ENCODE data around the gene POLR2B. TPM values are rescaled to one million over a fixed set of nuclear protein-coding genes. Genes with fewer than 3 reads are reported as not detected.
"Not testable (repeated sequence)": the region's sequence is repeated elsewhere in the genome, so short reads cannot be mapped to it uniquely, and the experiment has no call there.

POLR2B gene
- polyA plus RNA-seq, 4 donors, result 94.0 to 119 (median 107) TPM

DNA sequence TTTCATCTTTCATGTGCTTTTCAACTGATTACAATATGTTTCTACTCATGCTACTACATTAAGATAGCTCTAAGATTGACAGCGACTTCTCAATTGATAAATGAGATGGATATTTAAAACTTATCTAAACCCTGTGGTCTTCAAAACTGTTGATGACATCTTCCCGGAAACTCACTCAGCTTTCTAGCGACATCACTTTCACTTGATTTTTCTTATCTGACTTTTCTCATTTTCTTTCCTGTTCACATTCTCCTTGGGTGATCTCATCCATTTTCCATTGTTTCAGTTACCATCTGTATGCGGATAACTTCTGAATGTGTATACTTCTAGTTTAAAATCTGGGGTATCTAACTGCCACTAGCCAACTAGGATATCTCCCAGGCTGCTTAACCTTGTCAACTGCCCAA lies 3.1 kb downstream of the POLR2B start:
- DNase-seq (ENCODE audit: low read depth in 4 of 4, low spot score in 2 of 4), result no peak

DNA sequence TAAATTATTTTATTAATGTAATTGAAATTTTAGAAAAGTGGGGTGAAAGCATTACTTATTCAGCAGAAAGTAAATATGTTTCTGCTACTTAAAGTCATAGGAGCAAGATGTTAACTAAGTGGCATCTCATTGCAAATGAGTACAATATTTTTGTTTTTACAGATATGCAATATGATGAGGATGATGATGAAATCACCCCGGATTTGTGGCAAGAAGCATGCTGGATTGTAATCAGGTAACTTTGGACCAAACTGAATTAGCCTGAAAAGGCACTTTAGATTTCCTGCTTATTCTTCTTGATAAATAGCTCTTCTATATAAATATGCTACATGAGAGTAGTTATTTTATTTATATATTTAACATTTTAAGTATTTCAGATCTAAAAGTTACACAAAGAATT lies 7.5 kb downstream of the POLR2B start:
- DNase-seq (ENCODE audit: low read depth in 4 of 4, low spot score in 2 of 4), result no peak

DNA sequence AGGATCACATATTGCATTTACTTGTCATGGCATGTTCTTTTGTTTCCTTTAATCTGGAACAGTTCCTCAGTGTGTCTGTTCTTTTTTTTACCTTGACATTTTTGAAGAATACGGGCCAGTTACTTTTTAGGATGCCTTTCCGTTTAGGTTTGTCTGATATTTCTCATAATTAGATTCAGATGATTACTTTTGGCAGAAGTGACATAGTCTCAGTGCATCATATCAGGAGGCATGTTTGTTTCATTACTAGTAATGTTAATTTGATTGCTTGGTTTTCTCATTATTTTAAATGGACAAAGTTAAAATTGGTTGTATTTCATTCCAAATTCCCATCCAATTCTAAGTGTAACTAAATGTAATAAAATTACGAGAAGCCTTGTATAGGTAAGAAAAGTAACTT lies 8.3 kb downstream of the POLR2B start:
- DNase-seq (ENCODE audit: low read depth in 4 of 4, low spot score in 2 of 4), result no peak

DNA sequence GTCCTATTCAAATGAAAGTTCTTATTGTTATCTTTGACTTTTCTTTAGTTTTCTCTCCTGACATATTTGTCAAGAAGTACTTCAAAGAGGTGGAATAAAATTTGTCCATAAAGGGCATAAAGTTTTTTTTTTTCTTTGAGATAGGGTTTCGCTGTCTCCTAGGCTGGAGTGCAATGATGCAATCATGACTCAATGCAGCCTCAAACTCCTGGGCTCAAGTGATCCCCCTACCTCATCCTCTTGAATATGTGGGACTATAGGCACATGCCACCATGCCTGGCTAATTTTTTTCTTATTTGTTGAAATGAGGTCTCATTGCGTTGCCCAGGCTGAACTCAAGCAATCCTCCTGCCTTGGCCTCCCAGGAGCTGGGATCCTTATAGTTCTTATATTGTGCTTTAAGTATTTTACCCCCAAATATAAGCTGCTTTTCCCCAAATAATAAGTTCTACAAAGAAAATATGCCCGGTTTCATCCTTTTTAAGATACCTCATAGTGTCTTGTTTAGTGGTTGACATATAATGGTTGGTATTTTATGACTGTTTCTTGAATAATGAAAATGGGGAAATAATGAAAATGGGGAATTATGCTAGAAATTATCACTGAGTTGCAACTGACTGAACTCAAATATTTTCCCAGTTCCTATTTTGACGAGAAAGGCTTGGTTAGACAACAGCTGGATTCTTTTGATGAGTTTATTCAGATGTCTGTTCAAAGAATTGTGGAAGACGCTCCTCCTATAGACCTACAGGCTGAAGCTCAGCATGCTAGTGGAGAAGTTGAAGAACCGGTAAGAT lies 11.6 kb downstream of the POLR2B start:
- no peak for DNase-seq (ENCODE audit: low read depth in 4 of 4, low spot score in 2 of 4)

DNA sequence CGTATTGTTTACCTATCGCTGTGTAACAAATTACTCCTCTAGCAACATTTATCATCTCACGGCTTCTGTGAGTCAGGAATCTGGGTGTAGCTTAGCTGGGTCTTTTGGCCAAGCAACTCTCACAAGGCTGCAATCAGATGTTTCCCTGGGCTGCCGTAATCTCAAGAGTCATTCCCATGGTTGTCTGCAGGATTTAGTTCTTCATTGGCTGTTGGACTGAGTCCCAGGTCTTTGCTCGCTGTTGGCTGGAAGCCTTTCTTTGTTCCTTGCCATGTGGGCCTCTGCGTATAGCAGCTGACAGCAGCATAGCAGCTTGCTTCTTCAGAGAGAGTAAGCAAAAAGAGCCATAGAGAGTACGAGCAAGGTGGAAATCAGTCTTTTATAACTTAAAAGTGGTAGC lies 16.8 kb downstream of the POLR2B start:
- DNase-seq (ENCODE audit: low read depth in 4 of 4, low spot score in 2 of 4), result no peak

DNA sequence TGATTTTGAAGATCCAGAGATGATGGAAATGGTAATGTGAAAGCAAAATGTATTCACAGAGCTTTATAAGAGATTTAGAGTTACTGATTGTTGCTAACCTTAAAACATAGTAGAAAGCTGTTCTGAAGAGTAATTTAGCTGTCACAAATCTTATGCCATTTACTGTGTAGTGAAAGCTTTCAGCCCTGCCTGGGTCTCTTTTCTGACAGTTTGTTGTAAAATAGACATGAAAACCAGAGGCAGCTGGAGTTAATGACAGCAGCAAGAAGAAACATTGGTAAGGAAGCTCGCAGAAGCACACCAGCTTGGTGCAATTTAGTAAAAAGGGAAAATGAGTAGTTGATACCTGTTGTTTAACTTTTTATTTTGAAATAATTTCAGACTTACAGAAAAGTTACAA lies 21.1 kb downstream of the POLR2B start:
- DNase-seq (ENCODE audit: low read depth in 4 of 4, low spot score in 2 of 4), result no peak

DNA sequence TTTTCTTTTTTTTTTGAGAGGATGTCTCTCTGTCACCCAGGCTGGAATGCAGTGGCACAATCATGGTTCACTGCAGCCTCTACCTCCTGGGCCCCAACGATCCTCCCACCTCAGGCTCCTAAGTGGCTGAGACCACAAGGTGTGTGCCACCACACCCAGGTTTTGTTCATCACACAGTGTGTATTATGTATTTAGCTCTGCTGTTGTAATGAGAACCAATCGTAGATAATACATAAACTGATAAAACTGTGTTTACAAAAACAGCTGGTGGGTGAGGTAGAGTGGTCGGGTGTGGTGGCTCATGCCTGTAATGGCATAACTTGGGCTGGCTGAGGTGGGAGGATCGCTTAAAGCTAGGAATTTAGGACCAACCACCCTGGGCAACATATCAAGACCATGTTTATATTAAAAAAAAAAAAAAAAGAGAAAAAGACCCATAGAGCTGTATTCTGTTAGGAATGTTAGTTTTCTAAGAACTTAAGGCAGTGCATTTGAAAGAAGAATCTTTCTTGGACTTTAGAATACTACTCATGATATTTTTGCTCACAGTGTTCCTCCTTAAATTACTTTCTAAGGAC lies 34.9 kb downstream of the POLR2B start:
- no peak for DNase-seq (ENCODE audit: low read depth in 4 of 4, low spot score in 2 of 4)

DNA sequence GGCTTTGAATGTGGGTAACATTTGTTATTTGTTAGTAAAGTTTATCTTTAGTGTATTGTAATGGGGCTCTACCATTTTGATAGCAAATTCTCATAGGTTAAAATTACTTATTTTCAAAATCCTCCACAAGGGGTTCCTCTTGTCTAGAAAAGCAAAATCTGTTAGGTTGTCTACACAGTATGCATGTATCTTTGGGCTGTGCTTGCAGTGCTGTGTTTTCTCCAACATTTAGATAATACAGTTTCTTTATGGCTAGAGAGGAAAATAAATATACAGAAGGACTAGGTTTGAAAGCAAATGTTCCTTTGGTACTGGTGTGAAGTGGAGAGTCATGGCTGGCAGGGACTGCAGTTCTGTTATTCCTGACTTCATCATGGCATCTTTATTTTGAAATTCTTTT lies 40.3 kb downstream of the POLR2B start:
- DNase-seq (ENCODE audit: low read depth in 4 of 4, low spot score in 2 of 4), result no peak

DNA sequence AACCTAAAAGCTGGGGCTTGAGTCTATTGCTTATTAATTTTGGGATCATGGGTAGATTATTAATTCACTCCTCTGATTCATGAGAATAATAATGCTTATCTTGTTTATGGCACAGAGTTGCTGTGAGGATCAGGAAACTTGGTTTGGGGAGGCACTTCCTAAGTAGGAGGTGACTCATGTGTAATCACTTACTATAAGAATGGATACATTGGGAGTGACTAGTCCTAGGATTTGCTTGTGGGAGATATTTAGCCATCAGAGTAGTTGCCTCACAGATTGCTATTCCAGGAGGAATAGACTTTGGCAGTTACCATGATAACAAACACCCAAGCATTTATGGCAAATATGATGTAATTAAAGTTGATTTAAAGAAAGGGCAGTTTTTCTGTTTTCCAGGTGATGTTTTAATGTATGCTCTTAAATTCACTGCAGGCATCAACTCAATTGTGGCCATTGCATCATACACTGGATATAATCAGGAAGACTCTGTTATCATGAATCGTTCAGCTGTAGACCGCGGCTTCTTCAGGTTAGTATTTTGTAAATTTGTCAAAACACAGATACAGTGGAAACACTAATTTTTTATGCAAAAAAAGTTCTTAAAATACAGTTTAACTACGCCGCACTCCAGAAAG lies 41.9 kb downstream of the POLR2B start:
- DNase-seq (ENCODE audit: low read depth in 4 of 4, low spot score in 2 of 4), result no peak

DNA sequence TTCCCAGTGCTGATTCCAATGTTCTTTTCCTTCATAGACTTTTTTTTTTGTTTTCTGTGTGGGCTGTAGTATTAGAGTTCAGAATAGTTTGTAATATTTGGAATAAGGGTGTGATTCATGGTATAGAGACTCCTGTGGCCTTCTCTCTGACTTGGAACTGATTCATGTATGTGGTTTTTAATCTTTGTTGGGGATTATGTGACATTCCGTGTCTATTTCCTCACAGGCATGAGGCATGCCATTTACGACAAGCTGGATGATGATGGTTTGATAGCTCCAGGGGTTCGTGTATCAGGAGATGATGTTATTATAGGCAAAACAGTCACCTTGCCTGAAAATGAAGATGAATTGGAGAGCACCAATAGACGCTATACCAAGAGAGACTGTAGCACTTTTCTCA lies 44.4 kb downstream of the POLR2B start:
- no peak for DNase-seq (ENCODE audit: low read depth in 4 of 4, low spot score in 2 of 4)

DNA sequence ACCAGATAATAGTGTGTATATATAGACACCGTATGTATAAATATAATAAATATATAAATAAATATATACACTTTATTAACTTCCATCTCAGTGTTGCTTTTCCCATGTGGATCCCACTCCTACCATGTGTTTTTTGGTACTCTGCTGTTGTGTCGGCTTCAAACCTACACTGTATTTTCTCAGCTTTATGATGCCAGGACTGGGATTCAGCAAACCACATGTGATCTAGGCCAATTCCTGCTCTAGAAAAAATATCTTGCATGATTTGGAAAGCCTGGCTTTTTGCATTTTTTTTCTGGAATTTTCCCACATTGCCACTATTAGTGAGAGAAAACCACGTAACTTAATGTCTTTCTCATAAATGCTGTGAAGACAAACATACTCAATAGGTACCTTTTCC lies 55.8 kb downstream of the POLR2B start:
- DNase-seq (ENCODE audit: low read depth in 4 of 4, low spot score in 2 of 4), result no peak

DNA sequence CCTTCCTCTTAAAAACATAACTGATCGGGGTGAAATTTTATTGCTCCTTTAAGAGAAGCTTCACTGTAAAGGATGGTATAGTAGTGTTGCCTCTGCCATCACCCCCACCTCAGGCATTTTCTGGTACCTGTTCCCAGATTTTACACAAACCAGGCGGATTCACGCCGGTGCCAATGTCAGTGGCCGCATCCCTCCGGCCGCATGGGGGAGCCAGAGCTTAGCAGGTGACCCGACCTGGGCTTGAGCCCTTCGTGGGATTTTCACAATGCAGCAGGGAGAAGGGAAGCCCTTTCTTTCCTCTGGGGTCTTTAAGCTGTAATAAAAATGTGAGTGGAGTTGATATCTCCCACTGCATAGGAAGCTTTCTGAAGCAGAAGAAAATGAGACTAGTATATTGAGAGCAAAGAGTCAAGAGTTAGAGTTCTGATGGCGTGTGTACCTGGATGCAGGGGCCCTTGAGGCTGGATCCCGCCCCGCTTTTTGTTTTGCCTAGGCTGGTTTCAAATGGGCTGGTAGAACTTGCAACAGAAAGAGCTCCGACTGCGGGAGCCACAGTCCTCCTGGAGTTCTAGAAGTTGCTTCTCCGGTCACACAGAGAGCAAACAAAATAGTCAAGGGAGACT lies 59.4 kb downstream of the POLR2B start:
- DNase-seq (ENCODE audit: low read depth in 4 of 4, low spot score in 2 of 4), result peak in 1 of 4 donors; percentile 59

DNA sequence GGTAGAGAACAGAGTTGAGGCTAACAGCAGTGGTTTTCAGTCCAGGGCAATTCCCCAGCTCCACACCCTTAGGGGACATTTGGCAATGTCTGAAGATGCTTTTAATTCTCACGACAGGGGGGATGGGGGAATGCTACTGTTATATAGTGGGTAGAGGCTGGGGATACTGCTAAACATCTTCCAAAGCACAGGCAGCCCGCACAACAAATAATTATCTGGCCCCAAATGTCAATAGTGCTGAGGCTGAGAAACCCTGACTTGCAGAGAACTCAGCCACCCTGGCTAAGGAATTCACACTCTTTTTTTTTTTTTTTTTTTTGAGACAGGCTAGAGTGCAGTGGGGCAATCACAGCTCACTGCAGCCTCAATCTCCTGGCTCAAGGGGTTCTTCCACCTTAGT lies 60.6 kb downstream of the POLR2B start:
- DNase-seq (ENCODE audit: low read depth in 4 of 4, low spot score in 2 of 4), result no peak

DNA sequence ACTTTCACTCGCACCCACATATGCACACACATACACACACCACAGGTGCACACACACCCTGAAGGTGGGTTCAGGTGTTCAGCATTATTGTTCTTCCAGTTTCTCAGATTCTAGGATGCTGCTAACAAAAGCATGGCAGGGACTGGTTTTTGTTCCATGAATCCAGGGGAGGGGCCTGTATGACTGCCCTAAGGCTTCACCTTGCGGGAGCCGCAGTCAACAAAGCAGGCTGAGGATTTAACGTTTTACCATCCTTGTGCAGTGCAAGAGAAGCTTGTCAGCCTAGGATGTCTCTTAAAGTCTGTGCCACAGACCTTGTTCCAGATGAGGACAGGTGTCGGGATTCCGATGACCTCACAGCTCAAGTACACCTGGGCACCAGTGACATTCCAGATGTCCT lies 61.8 kb downstream of the POLR2B start:
- no peak for DNase-seq (ENCODE audit: low read depth in 4 of 4, low spot score in 2 of 4)

DNA sequence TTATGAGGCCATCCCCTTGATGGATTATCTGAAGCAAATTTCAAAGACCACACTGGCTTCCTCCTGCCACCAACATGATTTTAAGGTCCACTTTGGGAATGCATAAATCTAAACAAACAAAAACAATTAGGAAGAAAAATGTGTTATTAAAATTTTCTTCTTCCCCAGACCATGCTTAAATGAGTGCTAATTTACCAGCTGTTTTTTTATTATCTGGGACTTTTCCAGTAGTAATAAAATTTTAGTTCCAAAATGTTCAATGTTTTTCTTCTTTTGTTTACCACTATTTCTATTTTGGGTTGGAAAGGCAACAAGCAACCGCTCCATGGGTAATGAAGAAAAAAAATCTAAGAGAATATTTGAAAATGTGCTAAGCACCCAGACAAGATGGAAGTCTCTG lies 62.3 kb downstream of the POLR2B start:
- DNase-seq (ENCODE audit: low read depth in 4 of 4, low spot score in 2 of 4), result no peak

DNA sequence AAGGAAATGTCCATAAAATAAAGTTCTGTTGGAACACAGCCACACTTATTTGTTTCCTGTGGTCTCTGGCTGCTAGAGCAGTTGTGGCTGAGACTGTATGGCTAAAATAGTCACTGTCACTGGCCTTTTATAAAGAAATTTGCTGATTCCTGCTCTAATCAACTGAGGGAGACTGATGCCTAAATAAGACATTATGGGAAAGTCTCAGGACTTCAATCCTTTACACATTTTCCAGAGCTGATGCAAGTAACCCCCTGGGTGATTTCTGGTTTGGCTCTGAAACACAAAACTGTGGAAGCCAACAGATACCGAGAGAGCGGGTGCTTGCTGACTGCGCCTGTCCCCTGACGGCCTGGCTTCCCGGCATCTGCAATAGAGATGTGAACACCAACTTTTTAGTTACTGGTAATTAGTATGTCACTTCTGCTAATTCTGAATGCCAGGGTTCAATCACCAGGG lies 64.0 kb downstream of the POLR2B start:
- no peak for DNase-seq (ENCODE audit: low read depth in 4 of 4, low spot score in 2 of 4)

DNA sequence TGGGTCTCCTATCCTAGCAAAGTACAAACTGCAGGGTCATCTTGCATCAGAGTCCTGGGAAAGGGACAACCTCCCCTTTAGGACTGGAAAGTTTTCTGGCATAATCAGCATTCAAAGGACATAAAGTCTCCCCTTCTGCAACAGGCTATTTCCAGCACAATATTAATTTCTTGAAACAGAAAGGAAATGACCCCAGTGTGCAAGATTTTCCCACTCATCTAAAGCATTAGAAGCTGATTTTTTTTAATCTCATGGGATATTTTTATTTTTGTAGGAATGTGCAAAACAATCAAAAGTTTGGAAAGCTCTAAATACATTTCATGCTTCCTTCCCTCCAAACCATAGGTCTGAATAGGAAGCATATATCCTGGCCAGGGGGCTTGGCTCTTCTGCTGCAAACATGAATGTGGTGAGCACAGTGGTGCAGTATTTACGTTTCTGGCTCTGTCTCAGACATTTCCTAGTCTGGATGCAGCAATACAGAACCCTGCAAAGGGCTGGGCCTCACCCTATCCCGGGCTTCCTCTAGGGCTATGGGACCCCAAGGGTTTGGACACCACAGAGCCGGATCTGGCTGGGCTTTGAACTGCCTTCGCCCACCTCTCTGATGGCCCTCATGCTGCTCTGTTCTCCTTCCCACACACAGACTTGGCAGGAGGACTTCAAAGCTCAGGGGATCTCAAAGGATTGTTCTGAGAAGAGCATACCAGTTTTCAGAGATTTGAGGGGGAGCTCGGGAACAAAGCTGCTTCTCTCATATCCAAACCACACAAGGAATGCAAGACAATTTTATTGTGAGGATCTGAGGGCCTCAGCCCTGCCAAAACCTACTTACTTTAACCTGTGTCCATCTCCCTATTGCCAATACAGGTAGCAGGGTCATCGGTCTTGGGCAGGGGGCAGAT lies 64.9 kb downstream of the POLR2B start:
- no peak for DNase-seq (ENCODE audit: low read depth in 4 of 4, low spot score in 2 of 4)

DNA sequence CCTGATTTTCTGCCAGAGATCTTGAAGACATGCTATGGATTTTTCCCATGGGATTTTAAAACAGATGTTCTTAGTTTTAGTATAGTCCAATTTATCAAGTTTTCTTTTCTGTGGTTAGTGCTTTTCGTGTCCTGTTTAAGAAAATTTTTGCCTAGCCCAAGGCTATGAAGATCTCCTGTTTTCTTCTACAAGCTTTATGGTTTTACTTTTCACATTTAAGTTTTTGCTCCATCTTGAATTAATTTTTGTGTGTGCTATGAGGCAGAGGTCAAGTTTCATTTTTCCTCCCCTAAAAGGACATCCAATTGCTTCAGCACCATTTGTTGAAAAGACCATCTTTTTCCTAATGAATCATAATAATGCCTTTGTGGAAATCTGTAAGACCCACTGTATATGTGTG lies 65.6 kb downstream of the POLR2B start:
- DNase-seq (ENCODE audit: low read depth in 4 of 4, low spot score in 2 of 4), result no peak

DNA sequence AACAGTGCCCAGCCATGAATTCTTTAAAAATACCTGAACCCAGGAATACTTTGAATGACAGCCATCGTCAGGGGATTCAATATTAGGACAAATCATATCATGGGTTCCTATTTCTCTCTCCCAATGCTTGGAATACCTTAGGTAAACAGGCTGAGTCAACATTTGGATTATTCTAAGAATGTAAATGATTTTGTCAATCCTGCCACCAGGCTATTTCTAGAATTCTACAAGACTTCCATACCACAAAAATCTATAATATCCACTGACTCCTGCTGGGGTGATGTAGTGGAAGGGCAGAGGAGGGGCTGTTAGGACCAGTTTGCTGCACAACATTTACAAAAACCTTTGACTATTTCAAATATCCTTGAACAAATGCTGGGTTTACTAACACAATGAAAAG lies 66.3 kb downstream of the POLR2B start:
- no peak for DNase-seq (ENCODE audit: low read depth in 4 of 4, low spot score in 2 of 4)

DNA sequence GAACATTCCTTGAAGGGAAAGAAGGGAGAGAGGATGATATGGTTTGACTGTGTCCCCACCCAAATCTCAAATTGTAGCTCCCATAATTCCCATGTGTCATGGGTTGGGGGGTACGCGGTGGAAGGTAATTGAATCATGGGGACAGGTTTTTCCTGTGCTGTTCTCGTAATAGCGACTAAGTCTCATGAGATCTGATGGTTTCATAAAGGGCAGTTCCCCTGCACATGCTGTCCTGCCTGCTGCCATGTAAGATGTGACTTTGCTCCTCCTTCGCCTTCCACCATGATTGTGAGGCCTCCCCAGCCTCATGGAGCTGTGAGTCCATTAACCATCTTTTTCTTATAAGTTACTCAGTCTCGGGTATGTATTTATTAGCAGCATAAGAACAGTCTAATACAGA lies 68.3 kb downstream of the POLR2B start:
- DNase-seq (ENCODE audit: low read depth in 4 of 4, low spot score in 2 of 4), result not testable (repeated sequence)

Data from left renal cortex interstitium (tissue), 4 donors.